ENCODE data around the gene KDM7A.

DNA sequence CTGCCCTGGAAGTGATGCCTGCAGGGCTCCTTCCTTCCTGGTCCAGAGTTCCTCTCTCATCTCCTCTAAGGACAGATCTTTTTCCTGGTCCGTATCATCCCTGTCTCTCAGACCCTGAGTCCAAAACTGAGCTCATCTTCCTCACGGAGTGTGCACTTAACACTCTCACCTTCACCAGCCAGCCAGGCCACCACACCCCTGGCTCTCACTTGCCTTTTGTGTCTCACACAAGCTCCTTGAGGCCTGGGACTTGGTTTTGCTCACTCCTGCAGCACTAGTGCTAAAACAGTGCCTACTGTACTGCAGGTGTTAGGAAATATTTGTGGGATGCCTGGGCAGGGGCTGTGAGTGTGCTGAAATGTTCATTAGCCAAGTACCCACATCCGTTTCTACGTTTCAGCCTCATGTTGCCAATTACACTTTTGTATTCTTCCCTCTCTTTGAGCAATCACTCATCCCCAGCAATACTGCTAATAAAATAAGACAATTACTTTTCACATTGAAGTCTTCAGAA, 92.6 kb downstream of the KDM7A start:
- TF ChIP-seq LEF1 (IDR thresholded peaks at IDR 0.05; ENCODE audit: borderline replicate concordance) (no peak), ARNT (IDR thresholded peaks at IDR 0.05) (no peak), L3MBTL2 (conservative IDR thresholded peaks at IDR 0.05) (no peak), FOXA1 (IDR thresholded peaks at IDR 0.05) (no peak), BHLHE40 (IDR thresholded peaks at IDR 0.05; ENCODE audit: borderline replicate concordance) (no peak), SUZ12 (IDR thresholded peaks at IDR 0.05) (no peak), FOXM1 (IDR thresholded peaks at IDR 0.05; ENCODE audit: borderline replicate concordance) (no peak), NFRKB (IDR thresholded peaks at IDR 0.05) (no peak), ELF4 (IDR thresholded peaks at IDR 0.05) (no peak), FOXK2 (IDR thresholded peaks at IDR 0.05) (no peak), SP1 (IDR thresholded peaks at IDR 0.05) (no peak)
